ENCODE data around the gene EDAR. TPM values are rescaled to one million over a fixed set of nuclear protein-coding genes. Genes with fewer than 3 reads are reported as not detected.

The EDAR gene
- total RNA-seq, 4 donors from 2014 or later: not detected

- no peaks in the 10 kb centered on the region for H3K36me3 ChIP-seq
- no peak overlapping the region for H3K27ac ChIP-seq (replicated peaks in 1 of 4)
- intact Hi-C loops (cut with DNase I): loop anchor here (5.0 kb wide), 1 partner anchor 40 kb away; no protein-coding TSS in a partner anchor
- peak; percentile 80 for DNase-seq (ENCODE audit: extremely low spot score)
- no peak overlapping the region for H3K4me3 ChIP-seq
- H3K9me3 ChIP-seq: no peaks in the 10 kb centered on the region
- 90% methylated on average over 17 of the region's 21 CpGs for WGBS
- H3K27me3 ChIP-seq: no peaks in the 10 kb centered on the region
- no peak for TF ChIP-seq POLR2AphosphoS5 (IDR thresholded peaks at IDR 0.05)
- TF ChIP-seq POLR2A (IDR thresholded peaks at IDR 0.05; ENCODE audit: low read depth): no peak
- peaks cover 0 to 9% (median 5%) of the 10 kb centered on the region in 4 donors for H3K4me1 ChIP-seq
These were observed 77.0 kb downstream of the EDAR start for GRCh38 chr2:108911807-108912628.

- H3K27me3 ChIP-seq: no peaks in the 10 kb centered on the region
- intact Hi-C loops (cut with DNase I): loop anchor here (5.0 kb wide), 1 partner anchor 41 kb away; no protein-coding TSS in a partner anchor
- H3K4me3 ChIP-seq: no peak overlapping the region
- 86% methylated on average over 5 of the region's 5 CpGs for WGBS
- H3K4me1 ChIP-seq: peaks cover 0 to 3% (median under 1%) of the 10 kb centered on the region in 4 donors
- no peaks in the 10 kb centered on the region for H3K36me3 ChIP-seq
- DNase-seq (ENCODE audit: extremely low spot score): peak; percentile 57
- no peaks in the 10 kb centered on the region for H3K9me3 ChIP-seq
- TF ChIP-seq CTCF (IDR thresholded peaks at IDR 0.05) (no peak), EP300 (IDR thresholded peaks at IDR 0.05) (no peak), POLR2AphosphoS5 (IDR thresholded peaks at IDR 0.05) (no peak), POLR2A (IDR thresholded peaks at IDR 0.05; ENCODE audit: low read depth) (no peak)
- H3K27ac ChIP-seq (replicated peaks in 1 of 4): no peak overlapping the region
These were observed 77.6 kb downstream of the EDAR start for GRCh38 chr2:108911401-108911800.

- intact Hi-C loops (cut with DNase I): loop anchor here (5.0 kb wide), 1 partner anchor 42 kb away; no protein-coding TSS in a partner anchor
- TF ChIP-seq POLR2AphosphoS5 (IDR thresholded peaks at IDR 0.05) (no peak), CTCF (IDR thresholded peaks at IDR 0.05) (no peak), POLR2A (IDR thresholded peaks at IDR 0.05; ENCODE audit: low read depth) (no peak), EP300 (IDR thresholded peaks at IDR 0.05) (no peak)
- DNase-seq (ENCODE audit: extremely low spot score): peak; percentile 72
- Histone ChIP-seq H3K27ac (replicated peaks in 1 of 4) (no peak overlapping the region), H3K9me3 (no peaks in the 10 kb centered on the region), H3K4me3 (no peak overlapping the region), H3K27me3 (no peaks in the 10 kb centered on the region), H3K4me1 (peaks cover 0 to 2% (median 0%) of the 10 kb centered on the region in 4 donors), H3K36me3 (no peaks in the 10 kb centered on the region)
- 90% methylated on average over 13 of the region's 20 CpGs for WGBS
These were observed 78.3 kb downstream of the EDAR start for GRCh38 chr2:108910541-108911396.

DNA sequence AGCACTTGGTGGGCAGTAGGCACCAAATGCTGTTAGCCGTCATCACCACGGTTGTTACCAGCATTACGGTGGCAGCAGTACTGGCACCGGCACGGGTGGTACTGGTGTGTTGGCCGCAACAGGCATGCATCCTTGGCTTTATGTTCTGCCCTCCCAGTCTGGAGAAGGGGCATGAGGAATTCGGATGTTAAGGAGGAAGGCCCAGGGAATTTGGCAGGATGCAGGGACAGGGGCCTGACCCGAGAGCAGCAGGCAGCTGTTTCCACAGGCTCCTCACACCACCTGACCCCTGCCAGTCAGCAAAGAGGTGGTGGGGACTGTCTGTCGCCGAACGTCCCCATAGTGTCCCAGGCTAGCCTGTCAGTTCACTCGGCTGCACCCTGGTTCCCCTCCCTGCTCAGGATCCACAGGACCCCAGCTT lies 79.0 kb downstream of the EDAR start:
- no peak for TF ChIP-seq EP300 (IDR thresholded peaks at IDR 0.05)
- 95% methylated on average over 7 of the region's 12 CpGs for WGBS
- H3K4me1 ChIP-seq: peaks cover 5 to 8% (median 7%) of the 10 kb centered on the region in 4 donors
- no peaks in the 10 kb centered on the region for H3K36me3 ChIP-seq
- H3K27me3 ChIP-seq: no peaks in the 10 kb centered on the region
- DNase-seq (ENCODE audit: extremely low spot score): peak; percentile 74
- H3K9me3 ChIP-seq: no peaks in the 10 kb centered on the region
- H3K4me3 ChIP-seq: no peak overlapping the region
- intact Hi-C loops (cut with DNase I): loop anchor here (5.0 kb wide), 1 partner anchor 42 kb away; no protein-coding TSS in a partner anchor
- no peak overlapping the region for H3K27ac ChIP-seq (replicated peaks in 1 of 4)

- 86% methylated on average over 9 of the region's 9 CpGs for WGBS
- Histone ChIP-seq H3K4me3 (no peak overlapping the region), H3K36me3 (no peaks in the 10 kb centered on the region), H3K27ac (replicated peaks in 1 of 4) (no peak overlapping the region), H3K27me3 (no peaks in the 10 kb centered on the region), H3K9me3 (no peaks in the 10 kb centered on the region), H3K4me1 (peaks cover 5 to 8% (median 7%) of the 10 kb centered on the region in 4 donors)
- intact Hi-C loops (cut with DNase I): no loop called here
- peak; percentile 75 for DNase-seq (ENCODE audit: extremely low spot score)
- no peak for TF ChIP-seq EP300 (IDR thresholded peaks at IDR 0.05)
- TF ChIP-seq POLR2A (IDR thresholded peaks at IDR 0.05; ENCODE audit: low read depth): no peak
- TF ChIP-seq CTCF (IDR thresholded peaks at IDR 0.05): no peak
- no peak for TF ChIP-seq POLR2AphosphoS5 (IDR thresholded peaks at IDR 0.05)
These were observed 79.7 kb downstream of the EDAR start for GRCh38 chr2:108909275-108909823.

All from esophagus muscularis mucosa (tissue), 4 donors.